ENCODE measurements around the gene PCDH19.

DNA sequence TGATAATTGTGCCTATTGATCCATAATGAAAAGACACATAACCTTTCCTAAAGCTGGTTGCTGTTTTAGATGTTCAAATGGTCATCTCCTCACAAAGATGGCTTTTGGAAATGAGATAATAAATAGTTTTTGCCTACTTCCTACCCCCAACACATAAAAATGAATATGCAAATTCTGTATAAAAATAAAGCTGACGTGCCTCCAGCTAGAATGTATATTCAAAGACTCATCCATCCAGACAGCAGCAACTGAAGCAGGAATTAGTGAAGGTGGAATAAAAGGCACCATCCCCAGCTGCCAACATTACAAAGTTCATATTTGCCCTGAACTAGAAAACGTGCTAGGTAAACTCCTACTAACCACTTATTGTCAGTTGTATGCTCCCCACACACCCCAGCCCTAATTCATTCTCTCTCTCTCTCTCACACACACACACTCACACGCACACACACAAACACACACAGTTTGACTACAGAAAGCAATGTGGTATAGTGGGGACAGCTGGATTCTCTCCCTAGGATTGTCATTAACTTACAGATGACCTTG, 53.6 kb downstream of the PCDH19 start:
- no peak for TF ChIP-seq CTCF (IDR thresholded peaks at IDR 0.05)
- TF ChIP-seq POLR2A (IDR thresholded peaks at IDR 0.05), result no peak
- no peak for TF ChIP-seq POLR2AphosphoS5 (IDR thresholded peaks at IDR 0.05)

All from breast epithelium (tissue), 3 donors.